ENCODE results near the gene SP2.

The SP2 gene

GRCh38 chr17:47952171-47953021 lies 56.4 kb downstream of the SP2 start:
- DNase-seq = no peak

- no peak for DNase-seq
Observed at GRCh38 chr17:47953909-47954308, 57.9 kb downstream of the SP2 start.

DNA sequence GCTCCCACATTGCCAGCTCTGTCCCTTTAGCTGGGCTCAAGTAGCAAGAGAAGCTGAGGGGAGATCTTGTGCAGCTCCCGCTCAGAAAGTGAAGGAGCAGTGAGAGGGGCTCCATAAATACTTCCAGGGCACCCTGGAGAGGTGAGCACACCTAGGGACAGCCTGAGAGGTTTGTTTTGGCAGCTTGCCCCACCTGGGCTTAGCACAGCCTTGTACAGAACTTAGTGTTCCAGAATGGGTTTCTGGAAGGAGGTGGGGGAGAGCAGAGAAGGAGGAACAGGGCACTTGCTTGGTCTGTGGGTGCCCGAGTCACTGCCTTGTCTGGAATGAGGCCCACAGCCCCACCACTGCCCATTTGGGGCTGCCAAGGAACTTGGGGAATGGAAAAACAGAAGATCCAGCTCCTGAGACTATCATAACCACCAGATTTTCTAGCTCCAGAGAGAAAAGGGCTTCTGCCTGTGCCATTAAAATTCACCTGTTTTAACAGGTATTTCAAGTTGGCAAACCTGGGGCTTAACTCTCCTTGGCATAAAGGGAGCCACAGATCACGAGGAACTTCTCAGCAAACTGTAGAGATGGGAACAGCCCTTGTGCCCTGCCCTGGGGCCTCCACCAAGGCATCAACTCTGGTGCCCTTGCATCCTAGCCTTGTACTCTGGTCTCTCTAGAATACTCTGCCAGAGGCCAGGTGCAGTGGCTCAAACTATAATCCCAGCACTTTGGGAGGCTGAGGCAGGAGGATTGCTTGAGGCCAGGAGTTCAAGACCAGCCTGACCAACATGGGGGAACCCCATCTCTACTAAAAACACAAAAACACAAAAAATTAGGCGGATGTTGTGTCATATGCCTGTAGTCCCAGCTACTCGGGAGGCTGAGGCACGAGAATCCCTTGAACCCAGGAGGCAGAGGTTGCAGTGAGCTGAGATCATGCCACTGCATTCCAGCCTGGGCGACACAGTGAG lies 59.7 kb downstream of the SP2 start:
- no peak for DNase-seq

DNA sequence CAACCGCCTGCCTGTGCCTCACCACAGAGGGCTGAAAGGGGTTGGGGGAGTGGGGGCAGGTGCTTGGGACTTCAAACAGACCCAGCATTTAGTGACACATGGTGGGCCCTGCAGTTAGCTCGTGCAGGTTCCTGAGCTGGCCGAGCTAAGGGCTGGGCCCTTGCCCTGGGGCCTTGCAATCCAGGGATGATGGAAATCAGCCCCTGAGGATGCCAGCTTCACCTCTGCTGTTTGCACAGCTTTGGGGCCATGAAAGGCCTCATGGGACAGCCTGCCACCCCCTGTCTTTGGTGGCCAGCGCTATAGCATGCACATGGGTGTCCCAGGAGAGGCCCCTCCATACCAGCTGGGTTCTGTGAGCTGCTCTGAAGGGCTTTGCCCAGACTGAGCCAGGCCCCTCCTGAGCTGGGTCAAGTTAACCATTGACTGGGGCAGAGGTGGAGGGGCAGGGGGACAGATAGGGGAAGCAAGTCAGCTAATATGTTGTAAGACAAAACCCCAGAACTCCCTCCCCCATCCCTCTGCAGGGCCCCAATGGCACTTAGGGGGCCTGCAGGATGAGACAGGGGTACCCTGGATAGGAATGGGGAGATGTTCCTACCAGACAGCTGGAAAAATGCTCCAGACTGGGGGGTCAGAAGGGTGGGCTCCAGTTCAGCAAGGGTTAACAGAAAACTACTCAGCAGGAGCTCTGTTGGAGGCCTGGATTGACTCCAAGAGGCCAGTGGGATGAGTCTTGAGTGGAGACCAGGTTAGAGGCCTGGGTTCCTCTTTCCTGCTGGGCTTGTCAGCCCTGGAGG lies 61.0 kb downstream of the SP2 start:
- DNase-seq = no peak

GRCh38 chr17:47957591-47958490 lies 61.8 kb downstream of the SP2 start, which contains the start of gene PRR15L:
PRR15L (minus strand) TSS chr17:47957883; CDS start chr17:47953234, 4,649 bp downstream.
- DNase-seq = peak; percentile 92

DNA sequence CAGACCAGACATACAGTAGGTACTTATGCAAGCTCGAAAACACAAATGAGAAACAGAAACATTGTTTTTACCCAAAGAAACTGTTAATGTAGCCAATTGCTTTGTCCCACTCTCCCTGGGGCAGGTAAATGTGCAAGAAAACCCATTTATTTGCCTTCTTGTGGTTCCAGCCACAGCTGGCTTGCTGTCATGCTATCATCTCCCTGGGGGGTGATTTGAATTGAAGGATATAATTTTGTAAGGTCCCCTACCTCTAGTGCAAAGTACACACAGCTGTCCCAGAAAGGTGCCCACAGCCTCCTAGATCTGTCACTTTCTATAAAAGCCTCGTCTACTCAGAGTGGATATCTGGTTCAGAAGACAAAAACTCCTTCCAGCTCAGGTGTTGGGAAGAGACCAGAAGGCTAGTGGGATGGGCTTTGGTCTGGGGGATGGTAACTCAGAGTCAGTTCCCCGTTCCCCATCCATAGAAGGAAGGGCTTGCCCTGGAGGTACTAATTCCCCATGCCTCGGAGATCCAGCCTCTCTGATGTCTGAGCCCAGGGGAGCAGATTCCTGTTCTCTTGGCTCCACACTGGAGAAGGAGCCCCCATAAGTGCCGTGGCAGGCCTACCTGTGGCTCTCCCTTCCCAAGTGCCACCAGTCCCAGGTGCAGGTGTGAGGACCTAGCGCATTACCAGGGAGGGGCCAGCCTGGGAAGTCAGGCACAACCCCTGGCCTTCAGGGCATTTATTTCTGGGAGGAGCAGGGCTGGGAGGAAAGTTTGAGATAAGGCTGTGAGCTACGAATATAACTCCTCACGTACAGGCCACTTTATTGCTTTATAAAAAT lies 64.0 kb downstream of the SP2 start:
- DNase-seq = peak; percentile 55

- DNase-seq = no peak
Observed at GRCh38 chr17:47961406-47961805, 65.4 kb downstream of the SP2 start.

GRCh38 chr17:47962901-47963300 lies 66.9 kb downstream of the SP2 start:
- no peak for DNase-seq

DNA sequence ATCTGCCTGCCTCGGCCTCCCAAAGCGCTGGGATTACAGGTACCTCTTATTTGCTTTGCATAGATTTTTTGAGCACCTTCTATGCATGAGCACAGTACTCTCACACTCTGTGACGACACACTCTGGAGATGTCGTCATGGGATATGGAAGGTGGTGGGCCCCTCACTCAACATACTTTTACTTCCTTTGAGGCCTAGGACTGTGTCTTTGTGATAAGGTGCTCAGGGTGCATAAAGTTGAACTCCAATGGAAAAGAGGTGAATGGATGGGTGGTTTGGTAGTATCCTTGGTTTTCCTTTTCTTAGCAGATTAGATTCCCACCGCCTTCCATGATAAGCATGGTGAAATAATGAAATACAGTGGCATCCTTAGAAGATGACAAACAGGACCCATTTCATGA lies 68.8 kb downstream of the SP2 start:
- no peak for DNase-seq

DNA sequence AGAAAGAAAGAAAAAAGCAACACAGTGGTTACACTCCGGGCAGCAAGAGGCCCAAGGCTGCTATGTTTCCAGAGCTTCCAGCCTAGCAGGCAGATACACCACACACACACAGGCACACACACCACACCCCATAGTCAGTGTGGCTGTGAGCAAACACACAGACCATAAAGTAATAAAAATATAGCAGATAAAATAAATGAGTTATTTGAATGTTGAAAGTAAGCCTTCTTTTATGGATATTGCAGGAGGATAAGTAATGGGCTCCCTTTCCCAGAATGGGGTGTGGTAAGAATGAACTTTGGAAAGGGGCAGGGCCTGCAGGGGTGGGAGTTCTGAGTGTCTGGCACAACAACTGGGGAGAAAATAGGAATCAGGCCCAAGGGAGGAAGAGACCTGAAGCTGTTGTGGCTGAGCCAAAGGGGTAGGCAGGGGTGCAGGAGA lies 70.1 kb downstream of the SP2 start:
- no peak for DNase-seq

- no peak for DNase-seq
Observed at GRCh38 chr17:47967607-47968252, 71.7 kb downstream of the SP2 start.

- DNase-seq = no peak
Observed at GRCh38 chr17:47968836-47969235, 72.8 kb downstream of the SP2 start.

DNA sequence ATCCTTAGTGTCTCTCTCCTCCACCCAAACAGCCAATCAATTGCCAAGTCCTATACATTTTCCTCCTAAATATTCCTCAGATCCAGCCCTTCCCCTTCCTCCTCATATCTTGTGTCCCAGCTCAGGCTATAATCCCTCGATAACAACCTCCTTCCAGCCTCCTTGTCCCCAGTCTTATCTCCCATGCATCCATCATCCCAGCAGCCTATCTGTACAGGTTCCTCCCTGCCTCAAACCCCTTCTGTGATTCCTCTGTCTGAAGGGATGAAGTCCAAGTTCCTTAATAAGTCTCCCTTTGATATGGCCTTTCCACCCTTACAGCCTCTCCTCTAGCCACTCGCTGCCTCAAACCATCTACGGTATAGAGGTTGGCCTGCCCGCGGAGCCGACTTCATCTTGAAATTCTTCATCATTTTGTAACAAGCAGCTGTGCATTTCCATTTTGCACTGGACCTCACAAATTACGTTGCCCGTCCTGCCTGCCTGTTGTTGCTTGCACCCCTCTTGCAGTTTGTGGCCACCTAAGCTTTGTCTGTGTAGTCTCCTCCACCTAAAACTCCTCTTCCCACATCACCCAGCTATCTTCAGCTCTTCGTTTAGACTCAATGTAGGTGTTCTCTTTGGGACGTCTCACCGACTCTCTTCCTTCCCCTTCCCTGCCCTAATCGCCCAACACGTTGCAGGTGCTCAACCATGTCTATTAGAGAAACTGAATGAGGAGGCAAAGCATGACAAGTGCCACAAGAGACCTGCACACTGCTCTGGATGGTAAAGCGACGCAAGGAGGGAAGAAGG lies 74.1 kb downstream of the SP2 start:
- no peak for DNase-seq

GRCh38 chr17:47970725-47971499 lies 74.9 kb downstream of the SP2 start, which contains the start of gene CDK5RAP3:
CDK5RAP3 (plus strand) TSS chr17:47971113; CDS start chr17:47971147, 34 bp downstream.
- DNase-seq = peak; percentile 98

DNA sequence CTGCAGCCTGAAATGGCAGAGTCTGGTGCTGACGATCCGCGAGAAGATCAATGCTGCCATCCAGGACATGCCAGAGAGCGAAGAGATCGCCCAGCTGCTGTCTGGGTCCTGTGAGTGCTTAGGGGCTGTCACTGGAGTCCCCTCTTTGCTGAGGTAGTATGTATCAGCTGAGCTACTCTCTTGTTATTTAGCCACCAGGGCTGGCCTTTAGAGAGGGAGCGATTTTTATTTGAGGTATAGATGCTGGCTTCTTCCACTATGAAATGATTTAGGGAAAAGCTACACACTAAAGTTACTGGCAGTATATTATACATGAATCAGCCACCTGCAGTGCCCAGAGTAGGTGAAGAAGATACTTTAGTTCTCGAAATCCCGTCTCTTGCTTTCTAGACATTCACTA lies 77.5 kb downstream of the SP2 start:
- DNase-seq = no peak

GRCh38 chr17:47975189-47975822 lies 79.3 kb downstream of the SP2 start:
- no peak for DNase-seq

- DNase-seq = no peak
Observed at GRCh38 chr17:47975823-47976205, 79.8 kb downstream of the SP2 start.

DNA sequence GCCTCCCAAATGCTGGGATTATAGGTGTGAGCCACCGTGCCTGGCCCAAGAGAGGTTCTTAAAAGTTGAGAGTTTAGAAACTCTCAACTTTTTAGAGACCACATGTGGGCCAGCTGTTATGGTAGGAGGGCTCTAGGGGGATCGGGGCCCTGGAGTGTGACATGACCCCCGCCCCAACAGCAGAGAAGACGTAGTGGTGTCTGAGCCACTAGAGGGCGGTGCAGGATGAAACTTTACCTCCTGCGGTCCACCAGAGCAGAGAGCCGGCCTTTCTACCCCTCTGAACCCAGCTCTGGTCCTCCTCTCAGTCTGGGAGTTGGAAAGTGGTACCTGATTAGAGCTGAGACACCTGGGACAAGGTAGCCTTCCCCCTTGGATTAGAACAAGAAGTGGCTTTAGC lies 82.3 kb downstream of the SP2 start:
- peak; percentile 52 for DNase-seq

Data from NCI-H2107 (cell line).